Progenitor cell of endocrine pancreas (in vitro differentiated cells): ENCODE data around the gene ATE1. TPM values are rescaled to one million over a fixed set of nuclear protein-coding genes. Genes with fewer than 3 reads are reported as not detected.

Experiments used
- DNase-seq: peaks from one replicate; pipeline ENCODE4 v3.0.0; 2021; ENCODE audit warnings: low spot score; ENCODE audit not compliant: unreplicated experiment
- H3K27ac Mint-ChIP-seq: 2 replicates; pipeline ENCODE4 v1.8.0; 2021; ENCODE audit warnings: mild to moderate bottlenecking, moderate library complexity, mixed read lengths
- H3K27me3 Mint-ChIP-seq: 2 replicates; pipeline ENCODE4 v1.8.0; 2021; ENCODE audit warnings: mixed read lengths
- H3K36me3 Mint-ChIP-seq: 2 replicates; pipeline ENCODE4 v1.8.0; 2022; ENCODE audit warnings: mixed read lengths; ENCODE audit not compliant: insufficient read depth
- H3K4me1 Mint-ChIP-seq: 2 replicates; pipeline ENCODE4 v1.8.0; 2021; ENCODE audit warnings: low read depth, mixed read lengths
- H3K4me3 Mint-ChIP-seq: 2 replicates; pipeline ENCODE4 v1.8.0; 2021; ENCODE audit warnings: low read depth, mild to moderate bottlenecking, moderate library complexity, mixed read lengths
- H3K9me3 Mint-ChIP-seq: 2 replicates; pipeline ENCODE4 v1.8.0; 2021; ENCODE audit warnings: low read depth, mixed read lengths
- total RNA-seq: library from RNA; stranded (reverse); gene quantifications from 2 replicates; pipeline ENCODE4 v1.2.1, GENCODE V29; 2021
- TF ChIP-seq, protein P1 (sequence below): fragments of 200-600 bp; sonication (generic); IDR thresholded peaks from one replicate; pipeline ENCODE4 v1.5.0; 2021; ENCODE audit warnings: antibody characterized with exemption, mild to moderate bottlenecking; ENCODE audit not compliant: unreplicated experiment

ATE1 gene
- total RNA-seq, 1 donor from 2014 or later: 41.0 TPM

- TF ChIP-seq, protein P1, sequence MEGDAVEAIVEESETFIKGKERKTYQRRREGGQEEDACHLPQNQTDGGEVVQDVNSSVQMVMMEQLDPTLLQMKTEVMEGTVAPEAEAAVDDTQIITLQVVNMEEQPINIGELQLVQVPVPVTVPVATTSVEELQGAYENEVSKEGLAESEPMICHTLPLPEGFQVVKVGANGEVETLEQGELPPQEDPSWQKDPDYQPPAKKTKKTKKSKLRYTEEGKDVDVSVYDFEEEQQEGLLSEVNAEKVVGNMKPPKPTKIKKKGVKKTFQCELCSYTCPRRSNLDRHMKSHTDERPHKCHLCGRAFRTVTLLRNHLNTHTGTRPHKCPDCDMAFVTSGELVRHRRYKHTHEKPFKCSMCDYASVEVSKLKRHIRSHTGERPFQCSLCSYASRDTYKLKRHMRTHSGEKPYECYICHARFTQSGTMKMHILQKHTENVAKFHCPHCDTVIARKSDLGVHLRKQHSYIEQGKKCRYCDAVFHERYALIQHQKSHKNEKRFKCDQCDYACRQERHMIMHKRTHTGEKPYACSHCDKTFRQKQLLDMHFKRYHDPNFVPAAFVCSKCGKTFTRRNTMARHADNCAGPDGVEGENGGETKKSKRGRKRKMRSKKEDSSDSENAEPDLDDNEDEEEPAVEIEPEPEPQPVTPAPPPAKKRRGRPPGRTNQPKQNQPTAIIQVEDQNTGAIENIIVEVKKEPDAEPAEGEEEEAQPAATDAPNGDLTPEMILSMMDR: peak; percentile 84
- DNase-seq: no peak
- Mint-ChIP-seq H3K36me3 (peaks cover 12% of the 10 kb centered on the region), H3K4me3 (no peak overlapping the region), H3K4me1 (no peaks in the 10 kb centered on the region), H3K27ac (peak overlapping the region; percentile 63), H3K27me3 (no peaks in the 10 kb centered on the region), H3K9me3 (no peaks in the 10 kb centered on the region)
These were observed 27.2 kb downstream of the ATE1 start for GRCh38 chr10:121900443-121901174.

DNA sequence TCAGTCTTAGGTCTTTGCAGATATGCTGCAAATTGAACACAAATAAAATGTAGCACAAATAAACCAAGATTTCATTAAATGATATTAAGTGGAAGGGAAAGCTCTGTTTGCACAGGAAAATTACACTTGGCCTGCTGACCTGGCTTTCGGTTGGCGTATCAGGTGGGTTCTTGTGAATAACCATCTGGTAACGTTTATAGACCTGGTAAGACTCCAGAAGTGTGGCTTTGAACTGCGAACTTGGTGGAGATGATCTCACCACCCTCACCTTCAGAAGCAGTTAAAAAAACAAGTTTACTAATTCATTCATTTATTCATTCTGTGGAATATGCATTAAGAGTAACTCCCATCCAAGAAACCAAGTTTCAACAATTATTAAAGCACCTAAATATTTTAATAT, 28.1 kb downstream of the ATE1 start:
- H3K4me1 Mint-ChIP-seq: no peaks in the 10 kb centered on the region
- peaks cover 13% of the 10 kb centered on the region for H3K36me3 Mint-ChIP-seq
- no peaks in the 10 kb centered on the region for H3K27me3 Mint-ChIP-seq
- no peak for DNase-seq
- TF ChIP-seq, protein P1: no peak
- H3K4me3 Mint-ChIP-seq: no peak overlapping the region
- H3K27ac Mint-ChIP-seq: no peak overlapping the region
- no peaks in the 10 kb centered on the region for H3K9me3 Mint-ChIP-seq

DNA sequence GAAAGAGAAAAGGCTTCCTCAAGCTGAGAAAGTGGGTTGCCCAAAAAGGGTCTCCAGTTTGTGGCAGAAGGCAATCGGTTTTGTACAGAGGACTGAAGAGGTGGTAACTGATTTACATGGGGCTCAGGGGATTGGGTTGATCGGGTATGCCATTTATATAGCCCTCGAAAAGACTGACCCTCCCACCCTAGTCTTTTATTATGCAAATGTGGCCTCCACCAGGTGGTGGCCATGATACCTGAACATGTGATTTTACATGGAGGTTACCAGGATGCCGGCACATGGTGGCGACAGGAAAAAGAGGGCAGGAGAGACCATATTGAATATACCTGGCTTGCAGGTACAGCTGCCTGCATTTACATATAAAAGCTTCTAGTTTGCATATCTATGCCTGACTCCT, 36.7 kb downstream of the ATE1 start:
- TF ChIP-seq, protein P1: no peak
- no peaks in the 10 kb centered on the region for H3K27me3 Mint-ChIP-seq
- H3K27ac Mint-ChIP-seq: no peak overlapping the region
- H3K36me3 Mint-ChIP-seq: peaks cover 14% of the 10 kb centered on the region
- no peak overlapping the region for H3K4me3 Mint-ChIP-seq
- no peaks in the 10 kb centered on the region for H3K9me3 Mint-ChIP-seq
- no peak for DNase-seq
- H3K4me1 Mint-ChIP-seq: peaks cover 2% of the 10 kb centered on the region

- H3K27ac Mint-ChIP-seq: no peak overlapping the region
- TF ChIP-seq, protein P1: no peak
- DNase-seq: no peak
- no peaks in the 10 kb centered on the region for H3K9me3 Mint-ChIP-seq
- H3K4me1 Mint-ChIP-seq: peaks cover 2% of the 10 kb centered on the region
- H3K36me3 Mint-ChIP-seq: peaks cover 9% of the 10 kb centered on the region
- no peaks in the 10 kb centered on the region for H3K27me3 Mint-ChIP-seq
- no peak overlapping the region for H3K4me3 Mint-ChIP-seq
These were observed 38.6 kb downstream of the ATE1 start for GRCh38 chr10:121889212-121889611.

- H3K27ac Mint-ChIP-seq: no peak overlapping the region
- peaks cover 8% of the 10 kb centered on the region for H3K4me1 Mint-ChIP-seq
- H3K27me3 Mint-ChIP-seq: no peaks in the 10 kb centered on the region
- DNase-seq: peak; percentile 53
- peaks cover 8% of the 10 kb centered on the region for H3K36me3 Mint-ChIP-seq
- TF ChIP-seq, protein P1: peak; percentile 90
- no peak overlapping the region for H3K4me3 Mint-ChIP-seq
- H3K9me3 Mint-ChIP-seq: no peaks in the 10 kb centered on the region
These were observed 40.7 kb downstream of the ATE1 start for GRCh38 chr10:121886997-121887622.
